OCI-LY7 (cell line): ENCODE data around the gene DNAH14. TPM values are rescaled to one million over a fixed set of nuclear protein-coding genes. Genes with fewer than 3 reads are reported as not detected.
"Not testable (repeated sequence)": the region's sequence is repeated elsewhere in the genome, so short reads cannot be mapped to it uniquely, and the experiment has no call there.

Experiments
- BruUV-seq: library from RNA; stranded (reverse); fragments of 400-500 nt; replicated peaks from 2 replicates; lab custom pipeline; 2021; lab: Mats Ljungman, UMichigan
- CTCF ChIA-PET: fragments of 300-600 bp; sonication (Branson Sonifier 250); formaldehyde crosslinking; loops from one replicate; lab custom pipeline; 2022; ENCODE audit warnings: antibody characterized with exemption; ENCODE audit not compliant: unreplicated experiment; lab: Charles Lee
- POLR2A ChIA-PET: fragments of 300-600 bp; sonication (Branson Sonifier 250); formaldehyde crosslinking; loops from one replicate; lab custom pipeline; 2022; ENCODE audit warnings: antibody characterized with exemption; lab: Charles Lee
- DNase-seq: peaks from one replicate; pipeline ENCODE4 v3.0.0-alpha.2; 2015; ENCODE audit warnings: low spot score
- H2AFZ ChIP-seq: fragments of 200-600 bp; sonication (generic), shearing (Covaris generic); 2 replicates; pipeline ENCODE4 v1.6.1; 2014; ENCODE audit warnings: mild to moderate bottlenecking, antibody characterized with exemption, low read length, moderate library complexity
- H3K27ac ChIP-seq: fragments of 200-600 bp; sonication (generic); 2 replicates; pipeline ENCODE4 v1.5.1; 2014; ENCODE audit warnings: mixed run types, low read depth, mild to moderate bottlenecking, moderate library complexity, low read length, inconsistent platforms; ENCODE audit not compliant: poor library complexity, severe bottlenecking
- H3K36me3 ChIP-seq: fragments of 200-600 bp; sonication (generic); 2 replicates; pipeline ENCODE4 v1.6.1; 2014; ENCODE audit warnings: mild to moderate bottlenecking, antibody characterized with exemption, low read length, moderate library complexity, mixed read lengths; ENCODE audit not compliant: insufficient read depth
- H3K4me1 ChIP-seq: fragments of 200-600 bp; sonication (generic); 2 replicates; pipeline ENCODE4 v1.5.1; 2014; ENCODE audit warnings: mild to moderate bottlenecking, low read length; ENCODE audit not compliant: insufficient read depth, poor library complexity, severe bottlenecking
- H3K4me2 ChIP-seq: fragments of 200-600 bp; sonication (generic); 2 replicates; pipeline ENCODE4 v1.6.1; 2014; ENCODE audit warnings: mild to moderate bottlenecking, low read length
- H3K4me3 ChIP-seq: fragments of 200-600 bp; sonication (generic); 2 replicates; pipeline ENCODE4 v1.5.1; 2014; ENCODE audit warnings: mild to moderate bottlenecking, low read depth, low read length; ENCODE audit not compliant: poor library complexity, severe bottlenecking
- H3K79me2 ChIP-seq: fragments of 200-600 bp; sonication (generic); 2 replicates; pipeline ENCODE4 v1.6.1; 2016; ENCODE audit warnings: low read depth, mild to moderate bottlenecking, low read length, moderate library complexity, mixed read lengths; ENCODE audit not compliant: insufficient read depth
- H3K9me2 ChIP-seq: fragments of 200-600 bp; sonication (generic); 2 replicates; pipeline ENCODE4 v1.6.1; 2016; ENCODE audit warnings: mild to moderate bottlenecking, low read length, mixed read lengths; ENCODE audit not compliant: insufficient read depth
- H3K9me3 ChIP-seq: fragments of 200-600 bp; sonication (generic); 2 replicates; pipeline ENCODE4 v1.6.1; 2014; ENCODE audit warnings: mild to moderate bottlenecking, mixed run types, low read length, mixed read lengths
- H4K20me1 ChIP-seq: fragments of 200-600 bp; sonication (generic); 2 replicates; pipeline ENCODE4 v1.6.1; 2014; ENCODE audit warnings: mild to moderate bottlenecking, antibody characterized with exemption, low read length, moderate library complexity, mixed read lengths; ENCODE audit not compliant: insufficient read depth
- EZH2phosphoT487 ChIP-seq: fragments of 200-600 bp; sonication (generic); IDR thresholded peaks from 2 replicates; pipeline ENCODE4 v1.6.1; 2018; ENCODE audit warnings: low read depth, borderline replicate concordance, mild to moderate bottlenecking, mixed run types, antibody characterized with exemption, low read length, moderate library complexity, mixed read lengths
- intact Hi-C: fragments of 100-400 bp; cut with micrococcal nuclease; formaldehyde crosslinking; loops from one replicate; pipeline ENCODE4 v1.10.0; 2022; ENCODE audit not compliant: unreplicated experiment
- total RNA-seq, 2 experiments: library from RNA; depleted of rRNA in 1 of 2; stranded (reverse); fragments of >200 nt in 1 of 2; shearing (Covaris generic) in 1 of 2; gene quantifications; 2 replicates each; pipeline ENCODE4 v1.2.3, GENCODE V29; 2014 to 2022
- TF ChIP-seq, protein P1 (sequence below): fragments of 200-600 bp; sonication (generic); conservative IDR thresholded peaks from 2 replicates; pipeline ENCODE4 v1.5.1; 2014; ENCODE audit warnings: mild to moderate bottlenecking, antibody characterized with exemption, low read length, moderate library complexity, mixed read lengths

Gene DNAH14
- total RNA-seq, 2 experiments from 2014 or later = not detected

DNA sequence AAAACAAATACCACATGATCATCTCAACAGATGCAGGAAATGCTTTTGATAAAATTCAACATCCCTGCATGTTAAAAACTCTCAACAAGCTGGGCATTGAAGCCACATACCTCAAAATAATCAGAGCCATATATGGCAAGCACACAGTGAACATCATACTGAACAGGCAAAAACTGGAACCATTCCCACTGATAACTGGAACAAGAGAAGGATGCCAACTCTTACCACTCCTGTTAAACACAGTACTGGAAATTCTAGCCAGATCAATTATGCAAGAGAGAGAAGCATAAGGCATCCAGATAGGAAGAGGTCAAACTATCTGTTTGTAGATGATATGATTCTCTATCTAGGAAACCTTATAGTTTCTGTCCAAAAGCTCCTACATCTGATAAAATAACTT lies 91.6 kb downstream of the DNAH14 start:
- intact Hi-C loops = no loop called here
- Histone ChIP-seq H3K27ac (no peak overlapping the region), H4K20me1 (no peaks in the 10 kb centered on the region), H3K4me3 (no peak overlapping the region), H3K79me2 (no peaks in the 10 kb centered on the region), H3K9me2 (no peaks in the 10 kb centered on the region; the same call in 1 of the 2 replicates), H3K4me1 (no peaks in the 10 kb centered on the region), H3K36me3 (no peaks in the 10 kb centered on the region), H3K4me2 (no peak overlapping the region), H3K9me3 (no peaks in the 10 kb centered on the region), H2AFZ (no peak overlapping the region)
- CTCF ChIA-PET = no interaction called here
- POLR2A ChIA-PET = no interaction called here
- BruUV-seq = no TSS peak
- TF ChIP-seq, protein P1, sequence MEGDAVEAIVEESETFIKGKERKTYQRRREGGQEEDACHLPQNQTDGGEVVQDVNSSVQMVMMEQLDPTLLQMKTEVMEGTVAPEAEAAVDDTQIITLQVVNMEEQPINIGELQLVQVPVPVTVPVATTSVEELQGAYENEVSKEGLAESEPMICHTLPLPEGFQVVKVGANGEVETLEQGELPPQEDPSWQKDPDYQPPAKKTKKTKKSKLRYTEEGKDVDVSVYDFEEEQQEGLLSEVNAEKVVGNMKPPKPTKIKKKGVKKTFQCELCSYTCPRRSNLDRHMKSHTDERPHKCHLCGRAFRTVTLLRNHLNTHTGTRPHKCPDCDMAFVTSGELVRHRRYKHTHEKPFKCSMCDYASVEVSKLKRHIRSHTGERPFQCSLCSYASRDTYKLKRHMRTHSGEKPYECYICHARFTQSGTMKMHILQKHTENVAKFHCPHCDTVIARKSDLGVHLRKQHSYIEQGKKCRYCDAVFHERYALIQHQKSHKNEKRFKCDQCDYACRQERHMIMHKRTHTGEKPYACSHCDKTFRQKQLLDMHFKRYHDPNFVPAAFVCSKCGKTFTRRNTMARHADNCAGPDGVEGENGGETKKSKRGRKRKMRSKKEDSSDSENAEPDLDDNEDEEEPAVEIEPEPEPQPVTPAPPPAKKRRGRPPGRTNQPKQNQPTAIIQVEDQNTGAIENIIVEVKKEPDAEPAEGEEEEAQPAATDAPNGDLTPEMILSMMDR = no peak
- no peak for TF ChIP-seq EZH2phosphoT487
- DNase-seq = no peak

DNA sequence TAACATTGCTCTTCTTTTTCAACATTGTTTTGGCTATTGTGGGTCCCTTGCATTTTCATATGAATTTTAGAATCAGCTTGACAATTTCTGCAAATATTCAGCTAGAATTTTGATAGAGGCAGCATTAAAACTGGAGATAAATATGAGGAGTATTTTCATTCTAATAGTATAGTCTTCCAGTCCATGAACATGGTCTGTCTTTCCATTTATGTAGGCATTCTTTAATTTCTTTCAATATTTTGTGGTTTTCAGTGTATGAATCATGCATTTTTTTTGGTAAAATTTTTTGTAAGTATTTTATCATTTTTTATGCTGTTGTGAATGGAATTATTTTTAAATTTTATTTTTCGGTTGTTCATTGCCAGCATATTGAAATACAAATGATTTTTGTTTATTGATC lies 97.2 kb downstream of the DNAH14 start:
- Histone ChIP-seq H3K36me3 (no peaks in the 10 kb centered on the region), H3K79me2 (no peaks in the 10 kb centered on the region), H3K4me3 (no peak overlapping the region), H3K27ac (no peak overlapping the region), H3K9me2 (no peaks in the 10 kb centered on the region), H3K4me1 (no peaks in the 10 kb centered on the region), H2AFZ (no peak overlapping the region), H3K9me3 (no peaks in the 10 kb centered on the region), H3K4me2 (no peak overlapping the region), H4K20me1 (no peaks in the 10 kb centered on the region)
- TF ChIP-seq, protein P1 = no peak
- TF ChIP-seq EZH2phosphoT487 = no peak
- no TSS peak for BruUV-seq
- POLR2A ChIA-PET = no interaction called here
- CTCF ChIA-PET = no interaction called here
- intact Hi-C loops = no loop called here
- no peak for DNase-seq

DNA sequence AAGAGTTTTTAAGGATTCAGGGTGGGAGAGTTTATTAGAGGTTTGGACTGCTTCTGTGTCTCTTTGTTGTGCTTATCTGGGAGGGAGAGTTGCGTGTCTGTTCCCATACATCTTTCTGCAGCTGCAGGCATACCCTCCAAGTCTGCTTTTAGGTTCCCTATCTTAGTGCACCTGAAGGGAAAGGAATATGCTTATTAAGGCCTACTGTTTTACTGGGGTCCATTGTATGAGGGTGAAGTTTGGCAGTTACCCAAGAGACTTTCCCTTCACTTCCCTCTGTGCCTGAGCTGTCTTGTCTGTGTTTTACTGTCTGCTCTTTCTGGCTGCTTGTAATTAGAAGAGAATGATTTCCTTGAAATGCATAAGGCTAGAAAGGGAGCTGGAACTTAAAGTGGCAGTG lies 107.0 kb downstream of the DNAH14 start:
- H3K79me2 ChIP-seq, intact Hi-C loops, H3K4me3 ChIP-seq, BruUV-seq, H3K36me3 ChIP-seq, H3K9me2 ChIP-seq, DNase-seq, H3K4me1 ChIP-seq, H3K4me2 ChIP-seq, H4K20me1 ChIP-seq, H2AFZ ChIP-seq, H3K9me3 ChIP-seq, POLR2A ChIA-PET, CTCF ChIA-PET, H3K27ac ChIP-seq: not testable (repeated sequence)
